EH (cell line): ENCODE data around the gene KCNJ10.

Experiments
- DNase-seq: peaks from one replicate; pipeline ENCODE4 v3.0.0-alpha.2; 2015; ENCODE audit warnings: low read depth

KCNJ10 gene

GRCh38 chr1:160024195-160024905 lies 45.6 kb downstream of the KCNJ10 start:
- DNase-seq = no peak

- DNase-seq = peak; percentile 71
Observed at GRCh38 chr1:160022330-160023310, 47.3 kb downstream of the KCNJ10 start.

- DNase-seq = no peak
Observed at GRCh38 chr1:160021376-160022074, 48.4 kb downstream of the KCNJ10 start.

DNA sequence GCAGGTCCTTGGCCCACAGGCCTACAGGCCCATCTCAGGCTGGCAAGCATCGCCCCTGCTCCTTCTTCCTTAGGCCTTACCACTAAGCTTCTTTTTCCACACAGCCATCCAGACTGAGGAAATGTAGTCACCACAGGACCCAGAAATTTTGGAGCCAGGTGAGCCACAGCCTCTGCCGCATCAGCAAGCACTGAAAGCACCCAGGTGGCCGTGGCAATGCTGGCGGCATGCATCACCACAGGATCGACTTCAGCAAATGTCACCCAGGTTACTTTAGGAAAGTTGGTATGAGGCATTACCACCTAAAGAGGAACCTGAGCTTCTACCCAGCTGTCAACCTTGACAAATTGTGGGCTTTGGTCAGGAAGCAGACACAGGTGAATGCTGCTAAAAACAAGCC lies 49.8 kb downstream of the KCNJ10 start:
- DNase-seq = no peak

DNA sequence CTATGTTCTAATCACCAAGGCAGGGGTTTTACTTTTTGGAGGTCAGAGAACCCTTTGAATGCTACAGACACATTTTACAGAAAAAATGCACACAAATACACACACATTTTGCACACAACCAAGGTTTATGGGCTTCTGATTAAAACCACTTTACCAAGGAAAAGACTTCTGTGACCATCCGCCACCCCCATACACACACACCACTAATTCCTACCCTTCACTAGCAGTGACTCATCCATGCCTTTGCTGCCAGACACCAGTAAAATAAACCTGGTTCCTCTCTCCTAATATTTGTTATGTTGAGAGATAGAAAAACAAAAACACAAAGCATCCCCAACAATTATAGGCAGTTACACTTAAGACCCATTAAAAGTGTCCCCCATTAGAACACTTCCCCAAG lies 51.1 kb downstream of the KCNJ10 start:
- peak; percentile 75 for DNase-seq

- DNase-seq = peak; percentile 8
Observed at GRCh38 chr1:160018347-160018746, 51.6 kb downstream of the KCNJ10 start.

GRCh38 chr1:160017592-160017991 lies 52.4 kb downstream of the KCNJ10 start:
- DNase-seq = no peak

DNA sequence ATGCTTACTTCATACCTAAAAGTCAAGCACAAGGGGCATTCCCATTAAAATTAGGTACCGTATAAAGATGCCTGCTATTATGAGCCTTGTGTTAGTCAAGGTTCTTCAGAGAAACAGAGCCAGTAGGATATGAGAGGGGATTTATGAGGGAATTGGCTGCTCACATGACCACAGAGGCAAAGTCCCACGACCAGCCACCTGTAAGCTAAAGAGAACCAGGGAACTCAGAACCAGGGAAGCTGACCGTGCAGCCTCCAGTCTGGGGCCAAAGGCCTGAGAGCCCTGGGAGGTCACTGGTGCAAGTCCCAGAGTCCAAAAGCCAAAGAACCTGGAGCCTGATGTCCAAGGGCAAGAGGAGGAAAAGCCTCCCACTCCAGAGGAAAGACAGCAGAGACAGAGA lies 58.2 kb downstream of the KCNJ10 start:
- no peak for DNase-seq

DNA sequence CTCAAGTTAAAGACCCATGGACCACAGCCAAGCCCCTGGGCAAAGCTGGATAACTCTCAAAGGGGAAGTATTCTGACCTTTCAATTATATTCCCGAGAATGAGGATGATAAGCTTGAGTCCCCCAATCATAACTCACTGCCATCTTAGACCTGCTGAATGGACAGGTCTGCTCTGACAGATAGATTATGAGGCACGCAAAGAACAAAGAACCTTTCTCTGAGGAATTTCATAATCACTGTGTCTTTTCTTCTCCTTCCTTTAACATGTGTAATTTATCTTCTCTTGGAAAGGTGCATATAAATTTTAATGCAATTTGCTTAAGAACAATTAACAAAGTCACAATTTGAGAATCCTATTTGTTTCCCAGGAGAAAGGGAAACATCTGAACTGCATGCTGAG lies 60.2 kb downstream of the KCNJ10 start:
- DNase-seq = no peak

DNA sequence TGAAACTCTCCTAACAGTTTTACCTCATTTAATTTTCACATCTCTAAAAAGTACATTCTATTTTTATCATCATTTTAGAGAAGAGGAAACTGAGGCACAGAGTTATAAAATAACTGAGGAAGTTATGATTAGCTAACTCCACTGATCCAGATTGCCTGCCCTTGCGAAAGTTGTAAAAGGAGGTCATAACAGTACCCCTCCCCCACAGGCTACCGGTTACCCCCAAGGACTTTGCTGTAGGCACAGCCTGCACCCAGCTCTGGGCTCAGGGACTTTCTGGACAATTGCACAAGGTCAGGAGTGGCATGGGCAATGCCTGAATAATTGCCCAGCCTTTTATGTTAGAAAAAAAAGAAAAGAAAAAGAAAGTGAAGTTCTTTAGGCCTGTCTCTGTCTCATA lies 60.9 kb downstream of the KCNJ10 start:
- no peak for DNase-seq

- DNase-seq = peak; percentile 40
Observed at GRCh38 chr1:160007577-160008200, 62.3 kb downstream of the KCNJ10 start.

DNA sequence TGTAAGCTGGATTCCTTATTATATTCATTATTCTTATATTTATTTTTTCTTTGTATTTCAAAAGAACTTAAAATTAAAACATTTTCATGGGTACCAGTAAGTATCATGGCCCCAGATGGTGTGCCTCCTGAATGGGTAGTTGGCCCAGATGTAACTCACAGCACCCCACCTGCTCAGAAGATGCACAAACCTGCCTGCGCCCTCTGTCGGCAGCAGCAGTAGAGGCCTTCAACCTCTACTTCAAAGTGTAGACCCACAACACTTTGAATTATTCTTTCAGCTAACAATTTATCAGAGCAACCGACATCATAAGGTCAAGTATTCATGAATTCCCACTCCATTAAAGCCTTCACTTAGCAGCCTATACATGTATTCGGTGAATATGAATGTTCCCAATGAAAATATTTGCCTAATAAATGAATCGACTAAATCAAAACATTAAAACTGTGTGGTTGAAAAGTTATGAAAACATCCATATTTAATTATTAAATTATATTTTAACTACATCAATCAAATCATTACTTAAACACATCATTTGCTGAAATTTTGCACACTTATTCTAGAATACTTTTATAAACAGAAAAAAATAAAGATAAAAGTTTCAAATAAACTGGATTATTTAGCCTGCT lies 63.5 kb downstream of the KCNJ10 start:
- peak; percentile 73 for DNase-seq

- DNase-seq = no peak
Observed at GRCh38 chr1:160005070-160005469, 64.9 kb downstream of the KCNJ10 start.

- DNase-seq = no peak
Observed at GRCh38 chr1:160004425-160004824, 65.5 kb downstream of the KCNJ10 start.

GRCh38 chr1:160004001-160004400 lies 66.0 kb downstream of the KCNJ10 start:
- no peak for DNase-seq

DNA sequence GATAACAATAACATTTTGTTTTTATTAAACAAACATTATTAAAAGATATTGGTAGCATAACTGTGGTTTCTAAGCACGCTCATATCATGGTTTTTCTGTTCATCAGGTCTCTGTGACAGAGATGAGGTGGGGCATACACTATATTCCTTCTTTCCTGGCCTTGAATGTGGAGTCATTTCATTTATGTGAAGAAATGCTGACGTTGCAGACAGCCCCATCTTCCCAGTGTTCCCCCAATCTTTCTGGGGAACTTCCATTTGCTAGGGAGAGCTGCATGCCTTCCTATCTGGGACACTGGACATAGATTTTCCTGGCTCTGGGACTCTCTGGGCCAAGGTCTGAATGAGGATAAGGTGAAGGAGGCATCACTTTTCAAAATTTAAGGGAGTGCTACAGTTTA lies 68.5 kb downstream of the KCNJ10 start:
- no peak for DNase-seq

DNA sequence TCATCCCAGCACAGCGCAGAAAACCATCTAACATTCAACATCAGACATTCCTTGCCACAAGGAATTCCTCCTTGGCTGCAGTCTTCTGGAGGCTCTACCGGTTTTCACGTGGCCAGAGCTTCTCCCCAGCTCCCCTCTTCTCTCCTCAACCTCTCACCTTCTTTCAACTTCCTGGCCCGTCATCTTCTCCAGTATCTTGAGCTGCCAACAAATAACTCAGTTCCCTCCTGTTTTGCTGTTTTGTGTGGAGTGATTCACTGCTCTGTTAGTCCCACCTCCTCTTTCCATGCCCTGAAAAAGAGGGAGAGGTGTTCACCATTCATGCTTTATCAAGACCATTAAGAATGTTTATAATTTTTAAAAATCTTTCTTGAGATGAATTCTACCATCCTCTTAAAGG lies 70.8 kb downstream of the KCNJ10 start:
- peak; percentile 29 for DNase-seq

GRCh38 chr1:159996653-159997052 lies 73.3 kb downstream of the KCNJ10 start:
- peak; percentile 94 for DNase-seq

DNA sequence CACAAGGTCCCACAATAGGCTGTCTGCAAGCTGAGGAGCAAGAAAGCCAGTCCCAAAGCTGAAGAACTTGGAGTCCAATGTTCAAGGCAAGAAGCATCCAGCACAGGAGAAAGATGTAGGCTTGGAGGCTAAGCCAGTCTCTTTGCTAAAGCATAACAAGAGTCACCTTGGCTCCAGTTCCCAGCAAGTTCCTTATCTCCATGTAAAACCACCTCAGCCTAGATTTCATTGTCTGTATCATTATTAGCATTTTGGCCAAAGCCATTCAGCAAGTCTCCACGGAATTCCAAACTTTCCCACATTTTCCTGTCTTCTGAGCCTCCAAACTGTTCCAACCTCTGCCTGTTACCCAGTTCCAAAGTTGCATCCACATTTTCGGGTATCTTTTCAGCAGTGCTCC lies 75.1 kb downstream of the KCNJ10 start:
- no peak for DNase-seq

- DNase-seq = no peak
Observed at GRCh38 chr1:159993911-159994310, 76.0 kb downstream of the KCNJ10 start.

- DNase-seq = no peak
Observed at GRCh38 chr1:159992161-159992560, 77.8 kb downstream of the KCNJ10 start.

GRCh38 chr1:159991513-159991912 lies 78.4 kb downstream of the KCNJ10 start:
- DNase-seq = peak; percentile 18
